Uterus (tissue), 2 donors: Measurements from ENCODE around the gene PLA2G4C.

Experiments
- CTCF ChIP-seq, 4 experiments: fragments of 200-600 bp in 2 of 4; fragments of 450-650 bp in 2 of 4; sonication (generic) in 2 of 4; IDR thresholded peaks; one replicate each; pipeline ENCODE4 v1.5.1; 2016 to 2019; ENCODE audit warnings: antibody characterized with exemption in 4 of 4, mild to moderate bottlenecking in 2 of 4, moderate library complexity in 1 of 4
- POLR2A ChIP-seq, 2 donors: fragments of 450-650 bp; IDR thresholded peaks; one replicate each; pipeline ENCODE4 v1.6.1; 2016; ENCODE audit warnings: antibody characterized with exemption in 2 of 2, mild to moderate bottlenecking in 1 of 2, moderate library complexity in 1 of 2

- TF ChIP-seq POLR2A (IDR thresholded peaks at IDR 0.05) (no peak), CTCF (IDR thresholded peaks at IDR 0.05) (no peak)
Measured at GRCh38 chr19:48036765-48037164, 73.9 kb downstream of the PLA2G4C start.
